Mammary epithelial cell (primary cell): ENCODE data around the gene WBP2.

Experiments
- EZH2 ChIP-seq: IDR thresholded peaks from 2 replicates; pipeline ENCODE4 v1.6.1; 2012; ENCODE audit warnings: low read length, inconsistent platforms, borderline replicate concordance
- TF ChIP-seq, protein P1 (sequence below), 2 donors: IDR thresholded peaks in 1 of 2; conservative IDR thresholded peaks in 1 of 2; 2 replicates each; pipeline ENCODE4 v1.5.1; 2011 to 2012; ENCODE audit warnings: inconsistent platforms in 2 of 2, low read length in 2 of 2, mild to moderate bottlenecking in 2 of 2, control low read depth in 1 of 2, low read depth in 1 of 2; ENCODE audit not compliant: insufficient read depth in 1 of 2; ENCODE audit errors: extremely low read depth in 1 of 2

DNA sequence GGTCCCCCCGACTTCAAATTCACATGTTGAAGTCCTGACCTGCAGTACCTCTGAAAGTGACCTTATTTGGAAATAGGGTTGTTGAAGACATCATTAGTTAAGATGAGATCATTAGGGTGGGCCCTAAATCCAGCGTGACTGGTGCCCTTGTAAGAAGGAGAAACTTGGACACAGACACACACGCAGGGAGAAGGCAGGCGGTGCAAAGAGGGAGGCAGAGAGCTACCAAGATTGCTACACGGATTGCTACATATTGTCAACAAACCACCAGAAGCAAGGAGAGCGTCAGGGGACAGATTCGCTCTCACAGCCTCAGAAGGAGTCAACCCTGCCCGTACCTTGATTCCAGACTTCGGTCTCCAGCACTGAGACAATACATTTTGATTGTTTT lies 6.8 kb upstream of the WBP2 start:
- TF ChIP-seq, protein P1, sequence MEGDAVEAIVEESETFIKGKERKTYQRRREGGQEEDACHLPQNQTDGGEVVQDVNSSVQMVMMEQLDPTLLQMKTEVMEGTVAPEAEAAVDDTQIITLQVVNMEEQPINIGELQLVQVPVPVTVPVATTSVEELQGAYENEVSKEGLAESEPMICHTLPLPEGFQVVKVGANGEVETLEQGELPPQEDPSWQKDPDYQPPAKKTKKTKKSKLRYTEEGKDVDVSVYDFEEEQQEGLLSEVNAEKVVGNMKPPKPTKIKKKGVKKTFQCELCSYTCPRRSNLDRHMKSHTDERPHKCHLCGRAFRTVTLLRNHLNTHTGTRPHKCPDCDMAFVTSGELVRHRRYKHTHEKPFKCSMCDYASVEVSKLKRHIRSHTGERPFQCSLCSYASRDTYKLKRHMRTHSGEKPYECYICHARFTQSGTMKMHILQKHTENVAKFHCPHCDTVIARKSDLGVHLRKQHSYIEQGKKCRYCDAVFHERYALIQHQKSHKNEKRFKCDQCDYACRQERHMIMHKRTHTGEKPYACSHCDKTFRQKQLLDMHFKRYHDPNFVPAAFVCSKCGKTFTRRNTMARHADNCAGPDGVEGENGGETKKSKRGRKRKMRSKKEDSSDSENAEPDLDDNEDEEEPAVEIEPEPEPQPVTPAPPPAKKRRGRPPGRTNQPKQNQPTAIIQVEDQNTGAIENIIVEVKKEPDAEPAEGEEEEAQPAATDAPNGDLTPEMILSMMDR (conservative IDR thresholded peaks at IDR 0.05 in 1 of 2, IDR thresholded peaks at IDR 0.05 in 1 of 2; ENCODE audit: extremely low read depth in 1 of 2, insufficient read depth in 1 of 2, low read depth in 1 of 2, low read length in 2 of 2) = no peak
- TF ChIP-seq EZH2 = no peak
